ENCODE data around the gene CLN6.

The CLN6 gene

DNA sequence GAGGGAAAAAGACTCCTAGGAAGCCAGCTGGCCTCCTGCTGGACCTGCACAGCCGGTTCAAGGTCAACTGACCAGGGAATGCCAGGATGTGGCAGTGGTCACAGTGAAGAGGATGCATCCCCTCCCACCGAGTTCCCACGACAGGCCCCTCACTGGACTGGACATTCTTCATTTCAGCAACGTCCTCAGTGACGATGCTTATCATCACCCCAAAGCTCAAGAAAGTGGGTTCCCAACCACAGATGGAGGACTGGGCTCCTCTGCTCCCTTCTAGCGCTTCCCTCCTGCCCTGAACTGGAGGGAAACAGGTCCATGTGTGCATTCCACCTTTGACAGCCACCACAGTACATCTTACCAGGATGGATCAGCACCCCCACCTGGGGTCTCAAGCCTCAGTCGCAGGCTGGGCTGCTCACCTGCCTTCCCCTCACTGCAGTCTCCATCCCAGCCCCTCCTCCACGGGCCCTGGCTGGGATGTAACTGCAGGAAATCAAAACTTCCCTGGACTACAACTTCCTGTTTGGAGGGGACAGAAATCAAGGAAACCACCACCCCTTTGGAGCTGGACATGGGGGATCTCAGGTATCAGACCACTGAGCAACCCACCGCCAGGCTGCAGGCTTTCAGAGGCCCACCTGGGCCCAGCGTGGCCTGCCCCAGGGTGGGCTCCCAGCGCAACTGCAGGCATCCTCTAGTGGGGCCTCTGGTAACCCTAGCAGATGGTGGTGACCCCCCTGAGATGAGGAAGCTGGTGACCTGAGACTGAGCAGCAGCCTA lies 31.7 kb downstream of the CLN6 start:
- no peak overlapping the region for H3K4me3 ChIP-seq (ENCODE audit: control insufficient read depth, low read depth, low read length)
- TF ChIP-seq, protein P1, sequence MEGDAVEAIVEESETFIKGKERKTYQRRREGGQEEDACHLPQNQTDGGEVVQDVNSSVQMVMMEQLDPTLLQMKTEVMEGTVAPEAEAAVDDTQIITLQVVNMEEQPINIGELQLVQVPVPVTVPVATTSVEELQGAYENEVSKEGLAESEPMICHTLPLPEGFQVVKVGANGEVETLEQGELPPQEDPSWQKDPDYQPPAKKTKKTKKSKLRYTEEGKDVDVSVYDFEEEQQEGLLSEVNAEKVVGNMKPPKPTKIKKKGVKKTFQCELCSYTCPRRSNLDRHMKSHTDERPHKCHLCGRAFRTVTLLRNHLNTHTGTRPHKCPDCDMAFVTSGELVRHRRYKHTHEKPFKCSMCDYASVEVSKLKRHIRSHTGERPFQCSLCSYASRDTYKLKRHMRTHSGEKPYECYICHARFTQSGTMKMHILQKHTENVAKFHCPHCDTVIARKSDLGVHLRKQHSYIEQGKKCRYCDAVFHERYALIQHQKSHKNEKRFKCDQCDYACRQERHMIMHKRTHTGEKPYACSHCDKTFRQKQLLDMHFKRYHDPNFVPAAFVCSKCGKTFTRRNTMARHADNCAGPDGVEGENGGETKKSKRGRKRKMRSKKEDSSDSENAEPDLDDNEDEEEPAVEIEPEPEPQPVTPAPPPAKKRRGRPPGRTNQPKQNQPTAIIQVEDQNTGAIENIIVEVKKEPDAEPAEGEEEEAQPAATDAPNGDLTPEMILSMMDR (IDR thresholded peaks at IDR 0.05; ENCODE audit: control insufficient read depth, insufficient read depth, low read depth, low read length, missing control alignments), result no peak
- DNase-seq (ENCODE audit: low read depth), result no peak

GRCh38 chr15:68197170-68197492 lies 32.4 kb downstream of the CLN6 start:
- no peak overlapping the region for H3K4me3 ChIP-seq (ENCODE audit: control insufficient read depth, low read depth, low read length)
- TF ChIP-seq, protein P1 (IDR thresholded peaks at IDR 0.05; ENCODE audit: control insufficient read depth, insufficient read depth, low read depth, low read length, missing control alignments), result no peak
- DNase-seq (ENCODE audit: low read depth), result no peak

DNA sequence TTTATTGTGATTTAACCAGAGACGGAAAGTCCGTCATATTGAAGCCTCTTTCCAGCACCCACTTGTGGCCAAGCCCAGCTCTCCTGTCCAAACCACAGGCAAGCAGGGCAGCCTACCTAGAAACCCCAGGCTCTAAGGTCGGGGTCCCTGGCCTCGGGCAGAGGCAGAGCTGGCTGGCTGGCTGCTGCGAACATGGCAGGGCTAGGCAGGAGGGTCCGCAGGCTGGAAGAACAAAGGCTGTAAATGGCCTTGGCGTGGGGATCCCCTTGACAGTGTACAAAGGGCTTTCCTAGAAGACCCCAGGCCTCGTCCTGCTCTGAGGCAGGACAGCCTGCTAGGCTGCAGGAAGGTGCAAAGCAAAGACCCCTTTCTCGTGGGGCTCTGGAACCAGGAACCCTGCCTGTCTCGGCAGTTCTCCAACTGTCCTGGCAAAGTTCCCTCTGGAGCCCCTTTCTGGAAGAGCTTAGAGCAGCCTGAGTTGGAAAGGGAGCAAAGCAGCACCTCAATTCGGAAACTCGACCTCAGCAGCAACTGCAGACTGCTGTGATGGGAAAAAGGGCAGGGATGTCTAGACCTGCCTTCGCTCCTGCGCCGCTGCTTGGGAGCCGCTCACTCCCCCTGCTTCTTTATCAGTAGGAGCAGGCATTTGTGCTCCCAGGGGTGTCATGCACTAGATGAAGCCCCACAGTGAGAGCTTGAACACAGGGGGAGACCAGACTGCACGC lies 32.9 kb downstream of the CLN6 start:
- no peak for DNase-seq (ENCODE audit: low read depth)
- no peak overlapping the region for H3K4me3 ChIP-seq (ENCODE audit: control insufficient read depth, low read depth, low read length)
- TF ChIP-seq, protein P1 (IDR thresholded peaks at IDR 0.05; ENCODE audit: control insufficient read depth, insufficient read depth, low read depth, low read length, missing control alignments), result no peak

DNA sequence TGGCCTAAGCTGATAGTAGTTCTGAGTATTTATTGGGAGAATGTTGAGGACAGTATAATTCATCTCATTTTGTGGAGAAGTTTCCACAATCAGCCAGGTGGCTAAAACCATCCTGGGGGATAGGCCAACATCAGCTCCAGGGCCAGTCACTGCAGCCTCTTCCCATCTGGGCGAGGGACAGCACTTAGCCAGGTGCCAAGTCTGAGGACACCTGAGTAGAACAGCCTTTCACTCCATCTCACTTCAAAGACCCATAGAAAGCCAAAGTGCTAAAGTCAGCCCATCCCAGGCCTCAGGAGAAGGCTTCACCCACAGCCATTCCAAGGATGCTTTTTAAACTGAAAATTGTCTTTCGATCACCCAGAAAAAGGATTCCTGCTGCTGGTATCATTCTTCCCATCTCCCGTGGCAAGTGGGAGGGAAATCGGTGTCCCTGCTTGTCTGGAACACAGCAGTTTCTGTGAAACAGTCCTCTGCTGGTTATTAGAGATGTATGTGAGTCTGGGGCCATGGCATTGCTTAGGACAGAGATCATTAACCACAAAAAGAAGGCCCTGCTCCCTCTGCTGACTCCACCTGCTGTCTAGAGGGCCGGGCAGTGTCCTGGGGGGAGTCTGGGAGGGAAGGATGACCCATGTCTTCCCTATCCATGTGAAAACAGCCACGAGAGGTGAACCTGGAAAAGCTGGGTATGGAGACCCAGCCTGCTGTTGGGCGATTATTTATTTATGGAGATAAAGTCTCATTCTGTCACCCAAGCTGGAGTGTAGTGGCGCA lies 34.0 kb downstream of the CLN6 start:
- H3K4me3 ChIP-seq (ENCODE audit: control insufficient read depth, low read depth, low read length), result no peak overlapping the region
- TF ChIP-seq, protein P1 (IDR thresholded peaks at IDR 0.05; ENCODE audit: control insufficient read depth, insufficient read depth, low read depth, low read length, missing control alignments), result no peak

GRCh38 chr15:68192804-68193486 lies 36.6 kb downstream of the CLN6 start:
- DNase-seq (ENCODE audit: low read depth), result no peak
- TF ChIP-seq, protein P1 (IDR thresholded peaks at IDR 0.05; ENCODE audit: control insufficient read depth, insufficient read depth, low read depth, low read length, missing control alignments), result no peak
- H3K4me3 ChIP-seq (ENCODE audit: control insufficient read depth, low read depth, low read length), result no peak overlapping the region

More for the DNA sequence above, 34.0 kb downstream of the CLN6 start:
- no peak for DNase-seq (ENCODE audit: low read depth)

- no peak overlapping the region for H3K4me3 ChIP-seq (ENCODE audit: control insufficient read depth, low read depth, low read length)
- no peak for DNase-seq (ENCODE audit: low read depth)
- TF ChIP-seq, protein P1 (IDR thresholded peaks at IDR 0.05; ENCODE audit: control insufficient read depth, insufficient read depth, low read depth, low read length, missing control alignments), result no peak
These were observed 37.4 kb downstream of the CLN6 start for GRCh38 chr15:68192117-68192516.

Data from AG09309 (cell line).